SK-N-MC (cell line): ENCODE measurements around the gene SVOP.

Source experiments
- EZH2 ChIP-seq: fragments of 200-600 bp; sonication (generic); IDR thresholded peaks from one replicate; pipeline ENCODE4 v1.6.1; 2017; ENCODE audit warnings: antibody characterized with exemption
- POLR2AphosphoS5 ChIP-seq: IDR thresholded peaks from 2 replicates; pipeline ENCODE4 v1.6.1; 2012; ENCODE audit warnings: mild to moderate bottlenecking, low read depth, low read length, borderline replicate concordance

- TF ChIP-seq EZH2, result no peak
- TF ChIP-seq POLR2AphosphoS5, result no peak
These were observed 101.8 kb downstream of the SVOP start for GRCh38 chr12:108918960-108919642.
